GM12873 (cell line): Measurements from ENCODE around the gene SLC30A9.

Source experiments
- TF ChIP-seq, protein P1 (sequence below): IDR thresholded peaks from 2 replicates; pipeline ENCODE4 v1.5.1; 2012; ENCODE audit warnings: low read depth, mild to moderate bottlenecking, moderate library complexity, low read length, control low read depth; ENCODE audit not compliant: insufficient read depth; ENCODE audit errors: missing control alignments

Gene SLC30A9

DNA sequence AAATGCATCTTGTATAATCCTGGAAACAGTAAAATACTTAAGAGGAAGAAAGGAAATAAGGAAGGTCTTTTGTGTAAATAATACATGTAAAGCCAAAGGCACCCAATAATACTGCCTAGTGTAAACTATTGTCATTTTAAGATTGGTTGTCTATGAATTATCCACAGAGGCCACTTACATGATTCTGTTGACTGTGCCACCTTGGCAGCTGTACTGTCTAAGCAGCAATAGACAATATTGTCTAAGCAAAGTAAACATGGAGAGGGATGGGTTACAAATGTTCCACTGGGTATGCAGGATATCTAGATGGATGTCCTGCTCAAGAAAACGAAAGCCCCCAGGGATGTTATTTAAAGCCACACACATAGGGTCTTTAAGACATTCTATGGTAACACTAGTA, 142.7 kb downstream of the SLC30A9 start:
- TF ChIP-seq, protein P1, sequence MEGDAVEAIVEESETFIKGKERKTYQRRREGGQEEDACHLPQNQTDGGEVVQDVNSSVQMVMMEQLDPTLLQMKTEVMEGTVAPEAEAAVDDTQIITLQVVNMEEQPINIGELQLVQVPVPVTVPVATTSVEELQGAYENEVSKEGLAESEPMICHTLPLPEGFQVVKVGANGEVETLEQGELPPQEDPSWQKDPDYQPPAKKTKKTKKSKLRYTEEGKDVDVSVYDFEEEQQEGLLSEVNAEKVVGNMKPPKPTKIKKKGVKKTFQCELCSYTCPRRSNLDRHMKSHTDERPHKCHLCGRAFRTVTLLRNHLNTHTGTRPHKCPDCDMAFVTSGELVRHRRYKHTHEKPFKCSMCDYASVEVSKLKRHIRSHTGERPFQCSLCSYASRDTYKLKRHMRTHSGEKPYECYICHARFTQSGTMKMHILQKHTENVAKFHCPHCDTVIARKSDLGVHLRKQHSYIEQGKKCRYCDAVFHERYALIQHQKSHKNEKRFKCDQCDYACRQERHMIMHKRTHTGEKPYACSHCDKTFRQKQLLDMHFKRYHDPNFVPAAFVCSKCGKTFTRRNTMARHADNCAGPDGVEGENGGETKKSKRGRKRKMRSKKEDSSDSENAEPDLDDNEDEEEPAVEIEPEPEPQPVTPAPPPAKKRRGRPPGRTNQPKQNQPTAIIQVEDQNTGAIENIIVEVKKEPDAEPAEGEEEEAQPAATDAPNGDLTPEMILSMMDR = no peak

DNA sequence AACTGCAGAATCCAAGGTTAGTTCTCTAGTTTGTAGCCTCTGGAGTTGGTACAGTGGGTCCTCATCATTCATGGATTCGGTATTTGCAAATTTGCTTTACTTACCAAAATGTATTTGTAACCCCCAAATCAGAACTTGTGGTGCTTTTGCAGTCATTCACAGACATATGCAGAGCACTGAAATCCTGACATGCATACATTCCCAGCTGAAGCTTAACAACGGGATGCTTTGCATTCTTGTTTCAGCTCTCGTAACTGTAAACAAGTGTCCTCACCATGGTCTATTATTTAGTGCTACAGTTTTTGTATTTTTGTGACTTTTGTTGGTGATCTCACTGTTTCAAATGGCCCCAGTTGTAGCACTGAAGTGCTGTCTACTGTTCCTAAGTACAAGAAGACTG, 146.0 kb downstream of the SLC30A9 start:
- TF ChIP-seq, protein P1 = no peak
